GM19468 (cell line): Measurements from ENCODE around the gene CYP3A4.
"Not testable (repeated sequence)": the region's sequence is repeated elsewhere in the genome, so short reads cannot be mapped to it uniquely, and the experiment has no call there.

ENCODE experiments used
- ATAC-seq: cut with Tn5 transposase; IDR thresholded peaks from one replicate; pipeline ENCODE4 v1.9.1; 2021; ENCODE audit warnings: mild to moderate bottlenecking, moderate library complexity, moderate number of reproducible peaks; ENCODE audit not compliant: unreplicated experiment; ENCODE audit errors: extremely low read depth

CYP3A4 gene

DNA sequence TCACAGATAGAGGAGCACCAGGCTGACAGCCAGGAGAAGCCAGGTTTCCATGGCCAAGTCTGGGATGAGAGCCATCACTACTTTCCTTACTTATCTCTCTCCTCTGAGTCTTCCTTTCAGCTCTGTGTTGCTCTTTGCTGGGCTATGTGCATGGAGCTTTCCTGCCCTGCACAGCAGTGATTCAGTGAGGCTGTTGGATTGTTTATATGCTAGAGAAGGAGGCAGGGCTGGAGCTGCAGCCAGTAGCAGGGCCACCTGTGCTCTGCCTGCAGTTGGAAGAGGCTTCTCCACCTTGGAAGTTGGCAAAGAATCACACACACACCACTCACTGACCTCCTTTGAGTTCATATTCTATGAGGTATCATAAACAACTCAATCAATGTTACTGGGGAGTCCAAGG is at the start of gene CYP3A4:
Gene CYP3A4 (minus strand): TSS at position 178 of the 400 bp plus-strand sequence. CDS start 103 bp downstream, at position 75.
- no peak for ATAC-seq

DNA sequence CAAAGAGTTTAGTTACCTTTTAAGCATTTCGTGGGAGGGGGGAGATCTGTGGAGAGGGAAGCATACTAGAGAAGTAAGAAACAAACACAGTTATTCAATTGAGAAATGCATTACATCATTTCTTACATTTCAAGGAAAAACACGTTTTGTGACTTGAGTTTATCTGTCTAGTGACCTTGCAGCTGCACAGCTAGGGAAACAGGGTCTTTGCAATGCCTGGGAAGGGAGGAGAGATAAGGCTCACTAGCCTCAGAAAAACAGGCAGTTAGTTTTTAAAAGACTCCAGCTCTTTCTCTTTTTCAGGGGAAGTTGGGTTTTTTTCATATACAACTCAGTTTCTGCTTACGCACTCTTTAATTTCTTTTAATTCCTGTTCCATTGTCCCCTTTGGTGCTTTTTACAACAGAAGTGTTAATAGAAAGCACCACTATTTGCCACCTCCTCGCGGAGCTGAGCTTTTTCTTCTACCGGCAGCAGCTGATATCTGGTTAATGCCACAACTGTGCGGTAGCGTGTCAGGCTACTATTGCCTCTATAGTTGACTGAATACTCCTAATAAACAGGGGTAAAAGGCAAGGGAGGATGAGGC is 49.4 kb upstream of the CYP3A4 start:
- ATAC-seq = no peak

DNA sequence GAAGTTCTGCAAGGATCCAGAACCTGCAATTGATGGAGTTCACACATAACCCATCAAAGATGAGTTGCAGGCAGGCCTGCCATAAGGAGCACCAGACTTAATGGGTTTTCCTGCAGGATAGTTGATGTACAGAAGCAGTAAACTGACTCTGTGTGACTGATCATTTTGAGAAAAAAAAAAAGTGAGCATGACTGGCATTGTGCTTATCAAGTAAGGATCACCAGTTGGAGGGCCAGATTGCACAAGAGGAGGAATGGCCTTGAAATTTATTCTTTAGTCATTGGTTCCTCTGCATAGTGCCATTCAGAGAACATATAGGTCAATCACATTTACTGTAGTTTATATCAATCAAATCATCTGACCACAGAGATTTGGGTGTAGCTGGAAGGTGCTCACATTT is 47.6 kb upstream of the CYP3A4 start:
- ATAC-seq = no peak

DNA sequence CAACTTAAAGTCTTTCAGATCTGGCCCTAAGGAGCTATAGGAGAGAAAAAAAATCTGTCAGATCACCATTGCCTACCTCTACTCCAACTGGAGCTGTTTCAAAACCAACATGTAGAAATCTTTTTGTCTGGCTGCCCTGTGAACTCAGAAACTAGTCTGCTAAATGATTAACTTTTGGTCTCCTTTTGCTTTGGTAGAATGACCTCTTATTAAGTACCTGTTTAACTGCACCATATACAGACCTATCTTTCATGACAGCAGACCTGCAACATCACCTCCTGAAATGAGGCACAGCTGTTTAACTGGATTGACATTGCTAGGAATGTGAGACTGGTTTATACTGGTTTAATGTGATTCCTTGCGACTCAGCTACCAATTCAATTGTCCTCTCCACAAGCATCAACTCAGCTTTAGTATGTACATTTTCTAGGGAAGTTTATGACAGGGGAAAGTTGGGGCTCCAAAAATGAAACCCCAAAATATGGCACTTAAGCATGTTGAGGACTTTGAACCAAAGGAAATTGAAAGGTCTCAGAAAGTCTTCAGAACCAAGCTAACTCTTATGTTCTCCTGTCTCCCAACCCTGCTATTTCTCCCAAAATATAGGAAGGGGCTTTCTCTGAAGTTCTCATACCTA is 45.7 kb upstream of the CYP3A4 start:
- ATAC-seq = no peak

DNA sequence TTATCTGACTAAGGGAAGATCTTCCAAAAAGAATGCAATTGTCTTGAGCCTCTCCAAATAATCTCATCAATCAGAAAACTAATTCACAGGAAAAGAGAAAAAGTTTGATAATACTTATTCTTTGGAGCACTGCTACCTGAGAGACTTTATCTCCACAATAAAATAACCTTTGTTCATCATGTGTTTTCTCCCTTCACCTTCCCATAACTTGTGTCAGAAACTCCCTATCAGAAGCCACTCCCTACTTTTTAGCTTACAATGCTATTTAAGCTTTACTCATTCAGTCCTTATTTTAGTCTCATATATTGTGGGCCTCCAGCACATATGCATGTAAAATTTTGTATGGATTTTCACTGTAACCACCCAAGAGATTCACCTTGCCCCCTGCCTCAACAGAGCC is 44.8 kb upstream of the CYP3A4 start:
- no peak for ATAC-seq

DNA sequence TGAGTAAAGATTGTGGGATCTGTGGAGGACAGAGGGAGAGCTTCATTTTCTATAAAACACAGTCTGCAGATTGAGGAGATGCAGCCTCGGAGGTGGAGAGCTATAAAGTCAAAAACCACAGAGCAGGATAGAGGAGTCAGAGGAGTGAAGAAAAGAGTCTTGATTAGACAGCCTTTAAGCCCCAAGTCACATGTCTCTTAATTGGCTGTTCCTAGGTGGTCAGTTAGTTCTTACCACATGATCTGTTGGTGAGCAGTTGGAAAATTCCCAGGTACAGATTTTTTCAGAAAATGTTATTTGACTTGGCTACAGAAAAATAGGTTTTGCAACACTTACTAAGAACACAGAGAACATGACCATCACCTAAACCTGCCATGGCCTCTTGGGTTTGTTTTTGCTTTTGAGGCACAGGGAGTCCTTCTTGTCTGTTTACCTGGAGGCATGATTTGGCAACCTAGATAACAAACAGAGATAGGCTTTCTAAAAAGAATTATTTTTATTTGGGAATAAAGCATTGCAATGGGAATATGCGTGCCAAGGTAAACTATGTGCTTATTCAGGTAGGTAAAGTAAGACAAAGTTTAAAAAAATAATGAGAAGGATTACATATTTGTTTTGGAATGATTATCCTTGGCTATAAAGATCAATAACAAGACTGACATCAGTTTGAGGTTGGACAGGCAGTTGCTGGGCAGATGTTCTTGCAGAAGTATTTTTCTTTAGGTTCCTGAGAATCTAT is 43.2 kb upstream of the CYP3A4 start:
- no peak for ATAC-seq

DNA sequence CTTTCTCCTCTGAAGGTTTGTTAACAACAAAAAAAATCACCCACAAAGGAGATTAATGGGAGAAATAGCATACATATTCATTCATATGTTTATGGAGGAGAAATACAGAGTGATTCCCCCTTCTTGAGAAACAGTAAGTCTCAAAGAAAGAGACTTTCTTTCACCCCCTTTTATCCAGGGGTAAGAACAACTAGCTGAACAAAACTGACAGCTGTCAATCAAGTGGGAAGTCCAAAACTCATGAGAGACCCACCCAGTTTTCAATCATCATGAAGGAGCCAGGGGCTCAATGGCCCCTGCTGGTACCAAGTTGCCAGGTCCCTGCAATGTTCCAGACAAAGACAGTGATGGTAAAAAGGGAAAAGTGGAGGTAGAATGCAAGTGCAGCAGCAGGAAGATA is 41.9 kb upstream of the CYP3A4 start:
- no peak for ATAC-seq

DNA sequence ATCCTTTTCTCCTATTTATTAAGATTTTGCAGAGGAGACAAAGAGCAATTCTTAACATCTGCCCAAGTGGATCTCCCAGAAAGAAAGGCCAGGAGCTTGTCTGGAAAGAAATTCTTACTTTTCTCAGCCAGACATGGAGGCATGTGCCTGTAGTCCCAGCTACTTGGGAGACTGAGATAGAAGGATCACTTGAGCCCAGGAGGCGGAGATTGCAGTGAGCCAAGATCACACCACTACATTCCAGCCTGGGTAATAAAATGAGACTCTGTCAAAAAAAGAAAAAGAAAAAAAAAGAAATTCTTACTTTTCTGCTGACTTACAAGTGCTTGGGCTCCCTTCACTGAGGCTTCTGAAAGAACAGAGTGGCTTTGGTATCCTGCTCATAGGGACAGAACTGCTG is 41.5 kb upstream of the CYP3A4 start:
- ATAC-seq = no peak

DNA sequence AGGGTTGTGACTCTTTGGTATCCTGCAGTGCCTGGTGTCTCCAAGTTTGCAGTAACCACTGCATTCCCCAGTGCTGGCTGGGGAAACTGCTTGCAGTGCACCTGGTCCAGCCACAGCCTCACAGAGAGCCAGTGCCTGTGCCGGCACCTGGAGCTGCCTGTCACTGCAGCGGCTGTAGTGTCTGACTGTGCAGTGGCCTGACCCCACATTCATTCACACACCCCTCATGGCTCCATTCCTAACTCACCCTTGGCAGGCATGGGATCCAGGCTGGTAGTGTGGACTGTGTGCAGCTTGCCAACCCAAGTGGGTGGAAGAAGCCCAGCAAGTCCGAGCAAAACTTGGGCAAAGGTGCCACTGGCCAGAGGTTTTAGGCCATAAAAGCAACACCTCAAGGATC is 40.1 kb upstream of the CYP3A4 start:
- no peak for ATAC-seq

DNA sequence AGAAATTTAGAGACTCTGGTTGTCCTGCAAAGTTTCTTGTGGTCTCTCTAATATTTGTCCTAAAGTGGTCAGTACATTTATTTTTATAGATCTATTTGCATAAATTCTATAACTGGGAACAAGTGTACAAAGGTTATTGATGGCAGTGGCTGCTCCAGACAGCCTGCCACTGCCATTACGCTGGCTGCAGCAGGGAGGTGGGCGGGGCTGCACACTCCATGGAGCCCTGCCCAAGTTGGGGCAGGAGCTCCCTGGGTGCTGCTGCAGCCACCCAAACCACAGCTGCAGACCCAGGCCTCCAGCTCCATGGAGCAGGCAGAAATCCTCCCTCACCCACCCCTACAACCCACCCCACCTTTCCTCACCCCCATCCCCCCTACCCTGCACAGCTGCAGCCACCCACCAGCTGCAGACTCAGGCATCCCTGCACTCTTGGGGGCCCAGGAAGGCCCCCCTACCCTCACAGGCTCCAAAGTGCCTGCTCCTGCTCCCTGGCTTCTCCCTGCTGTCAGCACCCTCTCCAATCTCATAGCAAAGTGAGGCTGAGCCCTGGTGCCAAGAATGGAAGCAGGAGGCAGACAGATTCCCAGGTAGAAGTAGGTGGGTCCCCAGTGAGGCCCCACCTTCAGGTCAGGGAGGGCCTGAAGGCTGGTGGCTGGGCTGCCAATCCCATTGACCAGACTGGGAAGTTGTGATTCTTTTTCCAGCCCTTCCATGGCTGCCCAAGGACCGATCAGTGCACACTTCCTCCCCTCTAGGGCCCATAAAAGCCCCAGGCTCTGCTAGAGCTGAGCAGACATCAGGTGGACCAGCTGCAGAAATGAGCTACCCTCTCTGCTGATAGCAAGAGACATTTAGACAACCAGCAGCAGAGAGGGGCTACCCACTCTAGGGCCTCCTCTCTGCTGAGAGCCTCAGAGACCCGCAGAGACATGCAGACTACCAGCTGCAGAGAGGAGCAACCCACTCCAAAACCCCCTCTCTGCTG is 39.0 kb upstream of the CYP3A4 start:
- ATAC-seq = no peak

DNA sequence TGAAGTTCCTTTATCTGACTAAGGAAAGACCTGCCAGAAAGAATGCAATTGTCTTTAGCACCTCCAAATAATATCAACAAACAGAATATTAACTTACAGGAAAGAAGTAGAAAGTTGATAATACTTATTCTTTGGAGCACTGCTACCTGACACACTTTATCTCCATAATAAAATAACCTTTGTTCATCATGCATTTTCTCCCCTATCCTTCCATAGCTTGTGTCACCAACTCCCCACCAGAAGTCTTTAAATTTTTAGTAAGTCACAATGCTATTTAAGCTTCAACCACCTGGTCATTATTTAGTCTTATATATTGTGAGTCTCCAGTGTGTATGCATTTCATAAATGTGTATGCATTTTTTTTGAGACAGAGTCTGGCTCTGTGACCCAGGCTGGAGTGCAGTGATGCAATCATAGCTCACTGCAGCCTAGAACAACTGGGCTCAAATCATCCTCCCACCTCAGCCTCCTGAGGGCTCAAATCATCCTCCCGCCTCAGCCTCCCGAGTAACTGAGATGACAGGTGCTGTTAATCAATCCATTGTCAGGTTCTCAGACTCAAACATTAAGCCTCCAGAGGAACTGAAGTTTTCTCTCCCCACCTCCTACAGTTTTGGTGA is 36.5 kb upstream of the CYP3A4 start:
- ATAC-seq = no peak

DNA sequence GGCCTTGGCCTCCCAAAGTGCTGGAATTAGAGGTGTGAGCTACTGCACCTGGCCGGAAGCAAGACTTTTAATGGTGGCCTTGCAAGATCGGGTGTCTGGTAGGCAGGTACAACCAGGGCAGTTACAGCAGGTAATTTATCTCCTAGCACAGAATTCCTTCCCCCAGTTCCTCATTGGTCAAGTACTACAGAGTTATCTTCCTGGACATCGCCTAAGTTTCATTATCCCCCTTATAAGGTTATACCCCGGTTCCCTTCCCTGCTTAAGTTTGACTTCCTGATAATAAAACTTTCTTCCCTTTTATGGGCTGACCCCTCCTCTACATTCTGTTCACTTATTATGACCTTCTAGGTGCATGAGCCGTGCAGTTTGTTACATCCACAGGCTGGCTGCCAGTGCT is 24.8 kb upstream of the CYP3A4 start:
- no peak for ATAC-seq

DNA sequence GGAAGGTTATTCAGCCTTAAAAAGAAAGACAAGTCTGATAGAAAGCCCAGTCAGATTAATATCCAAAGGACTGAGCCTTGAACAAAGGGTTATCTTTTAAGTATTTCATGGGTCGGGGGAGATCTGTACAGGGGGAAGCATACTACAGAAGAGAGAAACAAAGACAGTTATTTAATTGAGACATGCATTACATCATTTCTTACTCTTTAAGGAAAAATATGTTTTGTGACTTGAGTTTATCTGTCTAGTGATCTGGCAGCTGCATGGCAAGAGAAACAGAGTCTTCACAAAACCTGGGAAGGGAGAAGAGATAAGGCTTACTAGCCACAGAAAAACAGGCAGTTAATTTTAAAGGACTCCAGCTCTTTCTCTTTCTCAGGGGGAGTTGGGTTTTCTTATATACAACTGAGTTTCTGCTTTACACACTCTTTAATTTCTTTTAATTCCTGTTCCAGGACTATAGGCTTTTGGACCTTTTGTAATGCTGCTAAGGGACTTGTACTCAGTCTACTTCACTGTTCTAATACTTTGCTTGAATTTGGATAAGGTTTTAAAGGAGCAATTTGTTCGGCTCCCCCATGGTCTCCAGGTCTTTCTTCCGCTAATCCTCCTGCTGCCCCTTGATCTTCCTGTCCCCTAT is 23.0 kb upstream of the CYP3A4 start:
- no peak for ATAC-seq

DNA sequence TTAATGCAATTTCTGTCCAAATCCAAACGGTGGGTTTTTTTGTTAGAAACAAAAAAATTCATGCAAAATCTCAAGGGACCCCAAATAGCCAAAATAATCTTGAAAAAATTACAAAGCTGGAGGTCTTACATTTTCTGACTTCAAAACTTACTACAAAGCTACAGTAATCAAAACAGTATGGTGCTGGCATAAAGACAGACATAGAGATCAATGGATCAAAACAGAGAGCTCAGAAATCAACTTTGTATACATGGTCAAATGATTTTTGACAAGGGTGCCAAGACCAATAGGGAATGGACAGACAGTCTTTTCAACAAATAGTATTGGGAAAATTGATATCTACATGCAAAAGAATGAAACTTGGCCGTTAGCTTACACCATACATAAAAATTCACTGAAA is 21.7 kb upstream of the CYP3A4 start:
- ATAC-seq = no peak

DNA sequence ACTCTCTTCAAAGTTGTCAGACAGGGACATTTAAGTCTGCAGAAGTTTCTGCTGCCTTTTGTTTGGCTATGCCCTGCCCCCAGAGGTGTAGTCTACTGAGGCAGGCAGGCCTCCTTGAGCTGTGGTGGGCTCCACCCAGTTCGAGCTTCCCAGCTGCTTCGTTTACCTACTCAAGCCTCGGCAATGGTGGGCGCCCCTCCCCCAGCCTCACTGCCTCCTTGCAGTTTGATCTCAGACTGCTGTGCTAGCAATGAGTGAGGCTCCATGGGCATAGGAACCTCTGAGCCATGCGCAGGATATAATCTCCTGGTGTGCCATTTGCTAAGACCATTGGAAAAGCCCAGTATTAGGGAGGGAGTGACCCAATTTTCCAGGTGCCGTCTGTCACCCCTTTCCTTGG is 19.1 kb upstream of the CYP3A4 start:
- not testable (repeated sequence) for ATAC-seq

DNA sequence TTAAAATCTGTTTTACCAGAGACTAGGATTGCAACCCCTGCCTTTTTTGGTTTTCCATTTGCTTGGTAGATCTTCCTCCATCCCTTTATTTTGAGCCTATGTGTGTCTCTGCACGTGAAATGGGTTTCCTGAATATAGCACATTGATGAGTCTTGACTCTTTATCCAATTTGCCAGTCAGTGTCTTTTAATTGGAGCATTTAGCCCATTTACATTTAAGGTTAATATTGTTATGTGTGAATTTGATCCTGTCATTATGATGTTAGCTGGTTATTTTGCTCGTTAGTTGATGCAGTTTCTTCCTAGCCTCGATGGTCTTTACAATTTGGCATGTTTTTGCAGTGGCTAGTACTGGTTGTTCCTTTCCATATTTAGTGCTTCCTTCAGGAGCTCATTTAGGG is 17.4 kb upstream of the CYP3A4 start:
- not testable (repeated sequence) for ATAC-seq

DNA sequence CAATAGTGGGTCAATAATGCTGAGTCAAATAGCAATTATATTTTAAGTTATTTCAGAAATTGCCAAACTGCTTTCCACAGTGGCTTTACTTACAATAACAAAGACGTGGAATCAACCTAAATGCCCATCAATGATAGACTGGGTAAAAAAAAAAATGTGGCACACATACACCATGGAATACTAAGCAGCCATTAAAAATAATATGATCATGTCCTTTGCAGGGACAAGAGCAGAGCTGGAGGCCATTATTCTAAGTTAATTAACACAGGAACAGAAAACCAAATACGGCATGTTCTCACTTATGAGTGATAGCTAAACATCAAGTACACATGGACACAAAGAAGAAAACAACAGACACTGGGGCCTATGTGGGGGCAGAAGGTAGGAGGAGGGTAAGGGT is 15.0 kb upstream of the CYP3A4 start:
- no peak for ATAC-seq

DNA sequence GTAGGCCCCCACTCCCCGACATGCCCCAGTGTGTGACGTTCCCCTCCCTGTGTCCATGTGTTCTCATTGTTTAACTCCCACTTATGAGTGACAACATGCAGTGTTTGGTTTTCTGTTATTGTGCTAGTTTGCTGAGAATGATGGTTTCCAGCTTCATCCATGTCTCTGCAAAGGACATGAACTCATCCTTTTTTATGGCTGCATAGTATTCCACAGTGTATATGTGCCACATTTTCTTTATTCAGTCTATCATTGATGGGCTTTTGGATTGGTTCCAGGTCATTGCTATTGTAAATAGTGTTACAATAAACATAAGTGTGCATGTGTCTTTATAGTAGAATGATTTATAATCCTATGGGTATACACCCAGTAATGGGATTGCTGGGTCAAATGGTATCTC is 11.9 kb upstream of the CYP3A4 start:
- not testable (repeated sequence) for ATAC-seq
